Gastrocnemius medialis (tissue), 4 donors: ENCODE measurements around the gene CRYGA. TPM values are rescaled to one million over a fixed set of nuclear protein-coding genes. Genes with fewer than 3 reads are reported as not detected.

Experiments
- ATAC-seq, 2 donors: fragments of 150-250 bp; one replicate each; pipeline ENCODE4 v1.9.1; 2016
- DNase-seq, 2 donors: peaks; one replicate each; pipeline ENCODE4 v3.0.0-alpha.2; 2019
- H3K27ac ChIP-seq, 4 donors: fragments of 200-600 bp; sonication (generic); 1 replicate in 1 of 4; 2 replicates in 3 of 4; pipeline ENCODE4 v1.5.1; 2016 to 2018; ENCODE audit warnings: mild to moderate bottlenecking in 2 of 4, moderate library complexity in 1 of 4
- H3K27me3 ChIP-seq, 3 donors: fragments of 200-600 bp; sonication (generic) in 2 of 3; 1 replicate in 1 of 3; 2 replicates in 2 of 3; pipeline versions ENCODE4 v1.5.1 to v1.6.0; 2016 to 2019; ENCODE audit warnings: mild to moderate bottlenecking in 1 of 3, moderate library complexity in 1 of 3
- H3K36me3 ChIP-seq, 2 donors: fragments of 200-600 bp; sonication (generic) in 1 of 2; one replicate each; pipeline ENCODE4 v1.5.1; 2017 to 2018
- H3K4me1 ChIP-seq, 2 donors: fragments of 200-600 bp; sonication (generic) in 1 of 2; one replicate each; pipeline ENCODE4 v1.5.1; 2016 to 2017; ENCODE audit warnings: mild to moderate bottlenecking in 2 of 2
- H3K4me3 ChIP-seq, 4 donors: fragments of 200-600 bp; sonication (generic) in 3 of 4; 1 replicate in 1 of 4; 2 replicates in 3 of 4; pipeline ENCODE4 v1.5.1; 2016 to 2019; ENCODE audit warnings: mild to moderate bottlenecking in 2 of 4
- H3K9me3 ChIP-seq, 3 donors: fragments of 200-600 bp; sonication (generic) in 2 of 3; 1 replicate in 1 of 3; 2 replicates in 2 of 3; pipeline ENCODE4 v1.5.1; 2016 to 2019
- CTCF ChIP-seq, 5 experiments: fragments of 450-650 bp in 3 of 5; fragments of 200-600 bp in 2 of 5; sonication (generic) in 2 of 5; IDR thresholded peaks in 4 of 5; conservative IDR thresholded peaks in 1 of 5; 1 replicate in 4 of 5; 2 replicates in 1 of 5; pipeline ENCODE4 v1.5.1; 2016 to 2019; ENCODE audit warnings: antibody characterized with exemption in 5 of 5, mild to moderate bottlenecking in 3 of 5, moderate library complexity in 3 of 5
- POLR2A ChIP-seq, 2 donors: fragments of 450-650 bp; IDR thresholded peaks; one replicate each; pipeline ENCODE4 v1.6.1; 2017; ENCODE audit warnings: antibody characterized with exemption in 2 of 2, mild to moderate bottlenecking in 2 of 2, moderate library complexity in 2 of 2
- in situ Hi-C, 4 donors: fragments of 200-750 bp; cut with MboI; loops; one replicate each; pipeline versions ENCODE4 v1.15.0 to v1.8.0; 2017; ENCODE audit warnings: low sequenced_read_pairs in 4 of 4
- intact Hi-C: fragments of 100-400 bp; cut with DNase I; formaldehyde crosslinking; loops from one replicate; pipeline ENCODE4 v1.15.1; 2023; ENCODE audit warnings: low total_unique reads
- total RNA-seq, 4 donors: library from RNA; depleted of rRNA; stranded (reverse); fragments of >200 nt; gene quantifications; one replicate each; pipeline versions ENCODE4 v1.1.0 to v1.2.3, GENCODE V29; 2016

Gene CRYGA
- total RNA-seq, 4 donors from 2014 or later, result not detected

- ATAC-seq, result no peak
- DNase-seq, result no peak
- TF ChIP-seq POLR2A (IDR thresholded peaks at IDR 0.05) (no peak), CTCF (IDR thresholded peaks at IDR 0.05 in 4 of 5, conservative IDR thresholded peaks at IDR 0.05 in 1 of 5) (no peak)
- no peak overlapping the region for H3K4me3 ChIP-seq
- no peak overlapping the region for H3K27ac ChIP-seq
- H3K36me3 ChIP-seq, result no peaks in the 10 kb centered on the region
- no peaks in the 10 kb centered on the region for H3K9me3 ChIP-seq
- intact Hi-C loops, result no loop called here
- no peaks in the 10 kb centered on the region for H3K4me1 ChIP-seq
- peaks cover 0 to 7% (median 5%) of the 10 kb centered on the region in 3 donors for H3K27me3 ChIP-seq
- in situ Hi-C loops, result no loop called here
These were observed 25.9 kb upstream of the CRYGA start for GRCh38 chr2:208189069-208189809.

DNA sequence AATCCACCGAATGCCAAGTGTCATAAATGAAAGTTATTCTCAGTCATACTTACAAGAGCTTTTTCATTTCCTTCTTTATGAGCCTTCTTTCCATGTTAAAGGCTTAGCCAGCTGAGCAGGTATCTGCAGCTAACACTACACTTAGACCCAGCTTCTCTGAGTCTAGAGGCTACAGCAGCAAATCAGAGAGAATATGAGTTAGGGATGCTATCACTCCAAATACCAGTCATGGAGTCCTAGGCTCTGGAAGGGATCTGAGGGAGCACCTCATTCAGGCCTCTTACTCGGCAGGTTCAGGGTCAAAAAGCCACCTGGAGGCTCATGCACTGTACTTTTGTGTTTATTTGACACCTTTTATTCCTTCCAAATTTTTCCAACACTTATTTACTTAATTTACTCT is 23.5 kb upstream of the CRYGA start:
- TF ChIP-seq POLR2A (IDR thresholded peaks at IDR 0.05) (no peak), CTCF (IDR thresholded peaks at IDR 0.05 in 4 of 5, conservative IDR thresholded peaks at IDR 0.05 in 1 of 5) (no peak)
- Histone ChIP-seq H3K27me3 (peaks cover 0 to 10% (median 5%) of the 10 kb centered on the region in 3 donors), H3K27ac (no peak overlapping the region), H3K36me3 (no peaks in the 10 kb centered on the region), H3K4me3 (no peak overlapping the region), H3K9me3 (no peaks in the 10 kb centered on the region), H3K4me1 (no peaks in the 10 kb centered on the region)
- in situ Hi-C loops, result no loop called here
- ATAC-seq, result no peak
- DNase-seq, result no peak
- intact Hi-C loops, result no loop called here

DNA sequence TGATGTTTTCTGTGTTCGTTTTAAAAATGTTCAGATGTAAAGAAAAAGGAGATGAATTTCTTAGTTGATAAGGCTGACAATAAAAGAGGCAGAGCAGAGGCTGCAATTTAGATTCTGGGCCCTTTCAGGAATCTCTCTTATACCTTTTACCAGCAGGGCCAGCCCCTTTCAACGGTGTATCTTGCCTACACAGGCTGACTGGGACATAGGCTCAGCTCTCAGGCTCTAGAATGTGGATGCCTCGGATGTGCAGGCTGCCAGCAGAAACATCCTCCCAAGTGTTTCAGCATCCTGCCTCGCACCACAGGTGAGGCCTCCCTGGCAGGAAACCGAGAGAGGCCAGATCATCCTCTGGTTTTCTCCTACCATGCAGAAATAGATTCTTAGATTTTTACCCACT is 23.1 kb upstream of the CRYGA start:
- Histone ChIP-seq H3K27ac (no peak overlapping the region), H3K36me3 (no peaks in the 10 kb centered on the region), H3K27me3 (peaks cover 0 to 10% (median 5%) of the 10 kb centered on the region in 3 donors), H3K4me1 (no peaks in the 10 kb centered on the region), H3K9me3 (no peaks in the 10 kb centered on the region), H3K4me3 (no peak overlapping the region)
- intact Hi-C loops, result no loop called here
- no peak for DNase-seq
- in situ Hi-C loops, result no loop called here
- TF ChIP-seq POLR2A (IDR thresholded peaks at IDR 0.05) (no peak), CTCF (IDR thresholded peaks at IDR 0.05 in 4 of 5, conservative IDR thresholded peaks at IDR 0.05 in 1 of 5) (no peak)
- ATAC-seq, result no peak

DNA sequence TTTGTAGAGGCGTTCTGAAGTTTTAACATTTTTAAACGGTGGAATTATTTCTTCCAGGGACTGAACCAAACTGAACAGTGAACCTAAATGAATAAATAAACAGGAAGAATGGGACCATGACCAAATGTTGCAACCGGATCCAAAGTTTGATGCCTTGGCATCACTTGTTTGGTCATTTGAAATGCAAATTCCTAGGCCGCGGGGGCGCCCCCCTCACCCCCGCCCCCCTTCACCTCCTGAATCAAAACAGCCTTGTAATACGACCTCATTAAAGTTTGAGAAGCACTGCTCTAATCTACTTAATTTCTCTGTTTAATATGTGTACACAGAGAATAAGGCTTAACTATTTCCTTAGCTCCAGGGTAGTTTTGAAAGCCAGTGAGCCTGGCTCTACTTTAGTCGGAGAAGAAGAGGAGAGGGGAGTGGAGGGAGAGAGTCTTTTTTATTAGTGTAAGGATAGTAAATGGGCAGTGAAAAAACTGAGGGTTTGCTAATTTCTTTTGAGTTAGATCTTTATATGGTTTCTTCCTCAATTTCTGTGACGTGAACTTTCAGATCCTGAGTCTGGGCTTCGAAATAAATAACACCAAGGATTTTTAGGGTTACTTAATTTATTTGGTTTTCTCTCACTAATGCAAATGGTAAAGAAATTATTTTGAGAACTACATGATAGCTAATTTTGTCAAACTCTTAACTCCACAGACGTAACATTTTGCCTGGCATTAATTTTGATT is 20.8 kb upstream of the CRYGA start:
- Histone ChIP-seq H3K4me1 (no peaks in the 10 kb centered on the region), H3K9me3 (no peaks in the 10 kb centered on the region), H3K27ac (no peak overlapping the region), H3K36me3 (no peaks in the 10 kb centered on the region), H3K27me3 (peaks cover 0 to 10% (median 5%) of the 10 kb centered on the region in 3 donors), H3K4me3 (no peak overlapping the region)
- intact Hi-C loops (no loop called here), in situ Hi-C loops (no loop called here)
- DNase-seq, result no peak
- no peak for ATAC-seq
- TF ChIP-seq POLR2A (IDR thresholded peaks at IDR 0.05), result no peak
- TF ChIP-seq CTCF (IDR thresholded peaks at IDR 0.05 in 4 of 5, conservative IDR thresholded peaks at IDR 0.05 in 1 of 5), result no peak
